Endothelial cell (in vitro differentiated cells): ENCODE measurements around the gene KCNIP4. TPM values are rescaled to one million over a fixed set of nuclear protein-coding genes. Genes with fewer than 3 reads are reported as not detected.

ENCODE experiments used
- DNase-seq: peaks from one replicate; pipeline ENCODE4 v3.0.0; 2021; ENCODE audit warnings: low spot score
- H3K27ac Mint-ChIP-seq: one replicate; pipeline ENCODE4 v1.8.0; 2021; ENCODE audit warnings: mixed read lengths, inconsistent platforms; ENCODE audit not compliant: unreplicated experiment
- H3K27me3 Mint-ChIP-seq: one replicate; pipeline ENCODE4 v1.8.0; 2021; ENCODE audit warnings: mild to moderate bottlenecking, moderate library complexity, mixed read lengths, inconsistent platforms; ENCODE audit not compliant: unreplicated experiment
- H3K36me3 Mint-ChIP-seq: one replicate; pipeline ENCODE4 v1.8.0; 2021; ENCODE audit warnings: mild to moderate bottlenecking, low read depth, mixed read lengths, inconsistent platforms; ENCODE audit not compliant: unreplicated experiment
- H3K4me1 Mint-ChIP-seq: one replicate; pipeline ENCODE4 v1.8.0; 2021; ENCODE audit warnings: mild to moderate bottlenecking, mixed read lengths, inconsistent platforms; ENCODE audit not compliant: unreplicated experiment
- H3K4me3 Mint-ChIP-seq: one replicate; pipeline ENCODE4 v1.8.0; 2021; ENCODE audit warnings: mild to moderate bottlenecking, mixed read lengths, inconsistent platforms; ENCODE audit not compliant: unreplicated experiment
- H3K9me3 Mint-ChIP-seq: one replicate; pipeline ENCODE4 v1.8.0; 2021; ENCODE audit warnings: mixed read lengths, inconsistent platforms; ENCODE audit not compliant: unreplicated experiment
- CTCF ChIP-seq: fragments of 200-600 bp; sonication (generic); IDR thresholded peaks from one replicate; pipeline ENCODE4 v1.5.0; 2021; ENCODE audit warnings: antibody characterized with exemption; ENCODE audit not compliant: unreplicated experiment
- total RNA-seq: library from RNA; stranded (reverse); fragmentation: NEBNext Ultra II Directional; extraction: Animal tissue kit (Norgen Biotek cat#: 25700); gene quantifications from one replicate; pipeline ENCODE4 v1.2.1, GENCODE V29; 2021; ENCODE audit not compliant: unreplicated experiment

The KCNIP4 gene
- total RNA-seq, 1 donor from 2014 or later = 0.31 TPM

- no peaks in the 10 kb centered on the region for H3K4me1 Mint-ChIP-seq
- H3K9me3 Mint-ChIP-seq = no peaks in the 10 kb centered on the region
- H3K4me3 Mint-ChIP-seq = no peak overlapping the region
- H3K27me3 Mint-ChIP-seq = peaks cover 3% of the 10 kb centered on the region
- no peak overlapping the region for H3K27ac Mint-ChIP-seq
- TF ChIP-seq CTCF = no peak
- DNase-seq = no peak
- no peaks in the 10 kb centered on the region for H3K36me3 Mint-ChIP-seq
Measured at GRCh38 chr4:21887481-21887880, 61.1 kb downstream of the KCNIP4 start.

GRCh38 chr4:21885770-21886169, 62.8 kb downstream of the KCNIP4 start:
- no peak for TF ChIP-seq CTCF
- no peak overlapping the region for H3K4me3 Mint-ChIP-seq
- no peak for DNase-seq
- H3K4me1 Mint-ChIP-seq = no peaks in the 10 kb centered on the region
- H3K9me3 Mint-ChIP-seq = no peaks in the 10 kb centered on the region
- H3K27ac Mint-ChIP-seq = no peak overlapping the region
- peaks cover 3% of the 10 kb centered on the region for H3K27me3 Mint-ChIP-seq
- no peaks in the 10 kb centered on the region for H3K36me3 Mint-ChIP-seq

GRCh38 chr4:21885241-21885640, 63.3 kb downstream of the KCNIP4 start:
- H3K4me1 Mint-ChIP-seq = no peaks in the 10 kb centered on the region
- no peak overlapping the region for H3K4me3 Mint-ChIP-seq
- TF ChIP-seq CTCF = no peak
- no peaks in the 10 kb centered on the region for H3K36me3 Mint-ChIP-seq
- no peak for DNase-seq
- no peaks in the 10 kb centered on the region for H3K9me3 Mint-ChIP-seq
- H3K27ac Mint-ChIP-seq = no peak overlapping the region
- H3K27me3 Mint-ChIP-seq = peaks cover 3% of the 10 kb centered on the region

- Mint-ChIP-seq H3K4me3 (no peak overlapping the region), H3K4me1 (no peaks in the 10 kb centered on the region), H3K36me3 (no peaks in the 10 kb centered on the region), H3K9me3 (no peaks in the 10 kb centered on the region), H3K27ac (no peak overlapping the region), H3K27me3 (peaks cover 3% of the 10 kb centered on the region)
- no peak for DNase-seq
- no peak for TF ChIP-seq CTCF
Measured at GRCh38 chr4:21884615-21885014, 64.0 kb downstream of the KCNIP4 start.

GRCh38 chr4:21882051-21882839, 66.3 kb downstream of the KCNIP4 start:
- Mint-ChIP-seq H3K4me1 (no peaks in the 10 kb centered on the region), H3K36me3 (no peaks in the 10 kb centered on the region), H3K27me3 (peaks cover 3% of the 10 kb centered on the region), H3K4me3 (no peak overlapping the region), H3K9me3 (no peaks in the 10 kb centered on the region), H3K27ac (no peak overlapping the region)
- no peak for DNase-seq
- no peak for TF ChIP-seq CTCF
